Hepatocyte (in vitro differentiated cells): Measurements from ENCODE around the gene CLEC4F. TPM values are rescaled to one million over a fixed set of nuclear protein-coding genes. Genes with fewer than 3 reads are reported as not detected.

ENCODE experiments used
- DNase-seq: peaks from one replicate; pipeline ENCODE4 v3.0.0-alpha.2; 2016; ENCODE audit warnings: low spot score
- H2AFZ ChIP-seq: fragments of 200-600 bp; sonication (generic); 2 replicates; pipeline ENCODE4 v1.6.0; 2016; ENCODE audit warnings: antibody characterized with exemption, mild to moderate bottlenecking
- H3K27ac ChIP-seq: fragments of 200-600 bp; sonication (generic); 2 replicates; pipeline ENCODE4 v1.5.1; 2016; ENCODE audit warnings: mild to moderate bottlenecking
- H3K27me3 ChIP-seq: fragments of 200-600 bp; sonication (generic); 2 replicates; pipeline ENCODE4 v1.6.1; 2016
- H3K36me3 ChIP-seq: fragments of 200-600 bp; sonication (generic); replicated peaks from 2 replicates; pipeline ENCODE4 v1.5.1; 2016; ENCODE audit warnings: low read depth; ENCODE audit not compliant: insufficient read depth
- H3K4me1 ChIP-seq: fragments of 200-600 bp; sonication (generic); 2 replicates; pipeline ENCODE4 v1.5.1; 2016; ENCODE audit warnings: mild to moderate bottlenecking, moderate library complexity; ENCODE audit not compliant: insufficient read depth
- H3K4me2 ChIP-seq: fragments of 200-600 bp; sonication (generic); 2 replicates; pipeline ENCODE4 v1.6.0; 2016
- H3K4me3 ChIP-seq: fragments of 200-600 bp; sonication (generic); 2 replicates; pipeline ENCODE4 v1.5.1; 2016; ENCODE audit warnings: mild to moderate bottlenecking
- H3K79me2 ChIP-seq: fragments of 200-600 bp; sonication (generic); 2 replicates; pipeline ENCODE4 v1.6.0; 2017; ENCODE audit warnings: mild to moderate bottlenecking
- H3K9me2 ChIP-seq: fragments of 200-600 bp; sonication (generic); replicated peaks from 2 replicates; pipeline ENCODE4 v1.6.0; 2017; ENCODE audit warnings: mild to moderate bottlenecking; ENCODE audit not compliant: insufficient read depth
- H3K9me3 ChIP-seq: fragments of 200-600 bp; sonication (generic); 2 replicates; pipeline ENCODE4 v1.5.1; 2016; ENCODE audit warnings: low read depth, mild to moderate bottlenecking
- H4K20me1 ChIP-seq: fragments of 200-600 bp; sonication (generic); 2 replicates; pipeline ENCODE4 v1.6.0; 2016; ENCODE audit warnings: mild to moderate bottlenecking; ENCODE audit not compliant: insufficient read depth, poor library complexity, severe bottlenecking
- EZH2 ChIP-seq: fragments of 200-600 bp; sonication (generic); IDR thresholded peaks from 2 replicates; pipeline ENCODE4 v1.6.1; 2016; ENCODE audit warnings: antibody characterized with exemption, mild to moderate bottlenecking, borderline replicate concordance
- EZH2phosphoT487 ChIP-seq: fragments of 200-600 bp; sonication (generic); IDR thresholded peaks from one replicate; pipeline ENCODE4 v1.6.1; 2018; ENCODE audit warnings: antibody characterized with exemption, mild to moderate bottlenecking, low read depth, moderate library complexity; ENCODE audit not compliant: unreplicated experiment, severe bottlenecking
- WGBS: methylation state at CpG from one replicate; pipeline ENCODE4 v1.1.6; 2016; ENCODE audit warnings: low lambda C conversion rate; ENCODE audit errors: missing lambda C conversion rate; 5-methylcytosine and 5-hydroxymethylcytosine counted together
- polyA plus RNA-seq: library from polyadenylated mRNA; unstranded; fragments of >200 nt; fragmentation: Nextera tagmentation; extraction: Ambion mirVana; gene quantifications from 2 replicates; pipeline ENCODE4 v1.2.1, GENCODE V29; 2016
- total RNA-seq: library from RNA; depleted of rRNA; stranded (reverse); fragments of >200 nt; gene quantifications from 2 replicates; pipeline ENCODE4 v1.2.3, GENCODE V29; 2014
- TF ChIP-seq, protein P1 (sequence below): fragments of 200-600 bp; sonication (generic); IDR thresholded peaks from 2 replicates; pipeline ENCODE4 v1.5.1; 2016; ENCODE audit warnings: antibody characterized with exemption, mild to moderate bottlenecking; ENCODE audit not compliant: poor library complexity

Gene CLEC4F
- total and polyA plus RNA-seq, 2 experiments from 2014 or later = not detected

DNA sequence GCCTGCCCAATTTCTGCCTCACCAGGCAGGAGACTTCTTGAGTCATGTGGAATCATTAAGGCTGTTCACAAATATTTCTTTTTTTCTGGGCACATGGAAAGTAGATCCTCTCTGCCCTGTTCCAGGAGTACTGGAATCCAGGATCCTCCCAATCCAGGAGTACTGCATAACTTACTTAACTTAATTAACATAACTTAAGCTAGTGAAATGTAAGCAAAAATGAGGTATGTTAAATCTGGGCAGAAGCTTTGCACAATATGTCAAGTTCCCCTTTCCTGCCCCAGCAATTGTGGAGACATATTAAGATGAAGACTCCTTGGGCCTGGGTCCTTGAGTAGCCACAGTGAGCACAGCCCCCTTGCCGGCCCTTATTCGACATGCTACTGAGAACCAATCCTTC lies 12.0 kb upstream of the CLEC4F start:
- Histone ChIP-seq H4K20me1 (no peaks in the 10 kb centered on the region), H3K9me3 (no peaks in the 10 kb centered on the region), H3K36me3 (no peaks in the 10 kb centered on the region), H3K27ac (no peak overlapping the region), H2AFZ (no peak overlapping the region), H3K27me3 (no peaks in the 10 kb centered on the region), H3K4me2 (no peak overlapping the region), H3K4me1 (no peaks in the 10 kb centered on the region), H3K4me3 (no peak overlapping the region), H3K79me2 (no peaks in the 10 kb centered on the region), H3K9me2 (no peaks in the 10 kb centered on the region)
- WGBS = 97% methylated on average over 2 of the region's 2 CpGs
- no peak for DNase-seq
- TF ChIP-seq EZH2 = no peak
- TF ChIP-seq, protein P1, sequence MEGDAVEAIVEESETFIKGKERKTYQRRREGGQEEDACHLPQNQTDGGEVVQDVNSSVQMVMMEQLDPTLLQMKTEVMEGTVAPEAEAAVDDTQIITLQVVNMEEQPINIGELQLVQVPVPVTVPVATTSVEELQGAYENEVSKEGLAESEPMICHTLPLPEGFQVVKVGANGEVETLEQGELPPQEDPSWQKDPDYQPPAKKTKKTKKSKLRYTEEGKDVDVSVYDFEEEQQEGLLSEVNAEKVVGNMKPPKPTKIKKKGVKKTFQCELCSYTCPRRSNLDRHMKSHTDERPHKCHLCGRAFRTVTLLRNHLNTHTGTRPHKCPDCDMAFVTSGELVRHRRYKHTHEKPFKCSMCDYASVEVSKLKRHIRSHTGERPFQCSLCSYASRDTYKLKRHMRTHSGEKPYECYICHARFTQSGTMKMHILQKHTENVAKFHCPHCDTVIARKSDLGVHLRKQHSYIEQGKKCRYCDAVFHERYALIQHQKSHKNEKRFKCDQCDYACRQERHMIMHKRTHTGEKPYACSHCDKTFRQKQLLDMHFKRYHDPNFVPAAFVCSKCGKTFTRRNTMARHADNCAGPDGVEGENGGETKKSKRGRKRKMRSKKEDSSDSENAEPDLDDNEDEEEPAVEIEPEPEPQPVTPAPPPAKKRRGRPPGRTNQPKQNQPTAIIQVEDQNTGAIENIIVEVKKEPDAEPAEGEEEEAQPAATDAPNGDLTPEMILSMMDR = no peak
- TF ChIP-seq EZH2phosphoT487 = no peak

DNA sequence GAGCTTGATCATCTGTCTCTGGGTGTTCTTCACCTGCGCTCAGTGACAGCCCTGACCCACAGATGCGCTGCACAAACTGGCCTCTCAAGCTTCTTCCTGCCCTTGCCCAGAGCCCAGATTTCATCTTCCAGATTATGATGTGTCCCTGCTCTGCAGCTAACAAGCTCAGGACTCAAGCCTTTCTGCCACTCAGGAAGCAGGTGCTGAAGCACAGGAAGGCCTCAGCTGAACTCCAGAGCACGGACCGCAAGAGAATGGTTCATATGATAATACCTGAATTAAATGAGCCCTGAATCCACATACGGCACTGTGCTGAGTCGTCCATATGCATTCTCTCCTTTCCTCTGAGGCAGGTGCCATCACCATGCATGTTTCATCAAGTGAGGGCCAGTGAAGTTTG lies 11.5 kb upstream of the CLEC4F start:
- Histone ChIP-seq H3K79me2 (no peaks in the 10 kb centered on the region), H3K27me3 (no peaks in the 10 kb centered on the region), H3K36me3 (no peaks in the 10 kb centered on the region), H3K9me2 (no peaks in the 10 kb centered on the region), H2AFZ (no peak overlapping the region), H3K4me2 (no peak overlapping the region), H3K9me3 (no peaks in the 10 kb centered on the region), H4K20me1 (no peaks in the 10 kb centered on the region), H3K4me3 (no peak overlapping the region), H3K4me1 (no peaks in the 10 kb centered on the region), H3K27ac (no peak overlapping the region)
- no peak for TF ChIP-seq EZH2phosphoT487
- TF ChIP-seq EZH2 = no peak
- TF ChIP-seq, protein P1 = no peak
- no peak for DNase-seq
- WGBS = 95% methylated on average over 6 of the region's 6 CpGs

DNA sequence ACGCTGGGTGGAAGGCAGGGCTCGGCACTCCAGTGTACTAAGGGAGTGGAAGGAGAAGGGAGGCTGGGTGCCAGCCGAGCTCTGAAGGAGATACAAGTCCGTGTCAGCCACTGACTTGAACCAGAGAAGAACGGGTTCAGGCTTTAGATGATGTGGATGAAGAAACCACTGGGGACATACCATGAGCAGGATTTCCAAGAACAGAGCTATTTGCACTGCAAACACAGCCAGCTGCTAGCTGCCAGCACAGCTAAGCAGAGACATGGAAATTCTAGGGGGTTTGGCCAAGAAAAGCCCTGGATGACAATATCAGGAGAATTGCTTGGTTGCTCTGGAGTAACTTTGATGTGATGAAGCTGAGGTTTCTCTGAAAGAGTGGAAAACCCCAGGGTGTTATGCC lies 10.0 kb upstream of the CLEC4F start:
- Histone ChIP-seq H3K4me1 (no peaks in the 10 kb centered on the region), H3K79me2 (no peaks in the 10 kb centered on the region), H2AFZ (no peak overlapping the region), H3K36me3 (no peaks in the 10 kb centered on the region), H4K20me1 (no peaks in the 10 kb centered on the region), H3K27me3 (no peaks in the 10 kb centered on the region), H3K4me3 (no peak overlapping the region), H3K9me3 (no peaks in the 10 kb centered on the region), H3K9me2 (no peaks in the 10 kb centered on the region), H3K4me2 (no peak overlapping the region), H3K27ac (no peak overlapping the region)
- WGBS = 77% methylated on average over 5 of the region's 5 CpGs
- TF ChIP-seq EZH2 (no peak), EZH2phosphoT487 (no peak)
- TF ChIP-seq, protein P1 = no peak
- peak; percentile 26 for DNase-seq

DNA sequence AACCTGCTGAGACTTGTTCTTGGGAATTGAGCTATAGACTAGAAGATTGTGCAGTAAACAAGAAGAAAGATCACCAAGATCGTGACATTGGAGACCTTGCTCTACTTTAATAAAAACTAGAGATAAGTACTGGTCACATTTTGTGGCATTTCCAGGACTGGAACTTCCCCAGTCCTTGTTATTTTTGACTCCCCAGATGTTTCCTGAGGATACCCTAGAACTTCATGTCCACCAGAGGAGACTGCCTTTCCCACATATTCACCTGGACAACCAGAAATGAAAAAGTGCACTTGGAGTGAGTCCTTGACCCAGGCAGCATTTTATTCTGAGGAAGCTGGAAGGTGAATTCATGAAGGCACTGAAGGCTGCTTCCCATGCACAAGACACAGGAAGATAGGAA lies 9.5 kb upstream of the CLEC4F start:
- no peak for TF ChIP-seq EZH2
- TF ChIP-seq, protein P1 = no peak
- no peak for TF ChIP-seq EZH2phosphoT487
- Histone ChIP-seq H3K4me3 (no peak overlapping the region), H4K20me1 (no peaks in the 10 kb centered on the region), H3K79me2 (no peaks in the 10 kb centered on the region), H2AFZ (no peak overlapping the region), H3K9me3 (no peaks in the 10 kb centered on the region), H3K36me3 (no peaks in the 10 kb centered on the region), H3K9me2 (no peaks in the 10 kb centered on the region), H3K27me3 (no peaks in the 10 kb centered on the region), H3K4me2 (no peak overlapping the region), H3K27ac (no peak overlapping the region), H3K4me1 (no peaks in the 10 kb centered on the region)
- no peak for DNase-seq
- WGBS = 83% methylated on average over 1 of the region's 1 CpG
